Panc1 (cell line): ENCODE measurements around the gene PRUNE2. TPM values are rescaled to one million over a fixed set of nuclear protein-coding genes. Genes with fewer than 3 reads are reported as not detected.

Experiments used
- ATAC-seq: fragments of 200-7000 bp; cut with Tn5 transposase; 2 replicates; pipeline ENCODE4 v1.9.1; 2020; ENCODE audit warnings: mild to moderate bottlenecking, moderate library complexity
- BruUV-seq: library from RNA; stranded (reverse); fragments of 400-500 nt; replicated peaks from 2 replicates; lab custom pipeline; 2021; lab: Mats Ljungman, UMichigan
- CTCF ChIA-PET: fragments of 300-600 bp; sonication (Branson Sonifier 250); formaldehyde crosslinking; loops from one replicate; lab custom pipeline; 2022; ENCODE audit warnings: antibody characterized with exemption; lab: Charles Lee
- POLR2A ChIA-PET: fragments of 300-600 bp; sonication (Branson Sonifier 250); formaldehyde crosslinking; loops from one replicate; lab custom pipeline; 2022; ENCODE audit warnings: antibody characterized with exemption; lab: Charles Lee
- DNase-seq: peaks from one replicate; pipeline ENCODE4 v3.0.0-alpha.2; 2010; ENCODE audit warnings: low read depth, low spot score
- H3K27ac ChIP-seq: 2 replicates; pipeline ENCODE4 v1.5.1; 2011; ENCODE audit warnings: mild to moderate bottlenecking, low read length, inconsistent platforms
- H3K27me3 ChIP-seq: fragments of 200-500 bp; sonication (Bioruptor generic); 2 replicates; pipeline ENCODE4 v1.6.0; 2014; ENCODE audit warnings: low read length, inconsistent platforms; ENCODE audit not compliant: control insufficient read depth, insufficient read depth
- H3K36me3 ChIP-seq: fragments of 200-500 bp; sonication (Bioruptor generic); 2 replicates; pipeline ENCODE4 v1.5.1; 2014; ENCODE audit warnings: inconsistent platforms, mild to moderate bottlenecking, low read length, moderate library complexity; ENCODE audit not compliant: control insufficient read depth, insufficient read depth
- H3K4me1 ChIP-seq: 2 replicates; pipeline ENCODE4 v1.5.1; 2011; ENCODE audit warnings: inconsistent platforms, mild to moderate bottlenecking, low read length, moderate library complexity; ENCODE audit not compliant: control insufficient read depth, insufficient read depth
- H3K4me3 ChIP-seq, 2 experiments: 2 replicates each; pipeline ENCODE4 v1.5.1; 2011 to 2012; ENCODE audit warnings: low read depth in 2 of 2, low read length in 2 of 2, mild to moderate bottlenecking in 2 of 2, inconsistent platforms in 1 of 2, moderate library complexity in 1 of 2
- H3K9me3 ChIP-seq: fragments of 200-500 bp; sonication (Bioruptor generic); 2 replicates; pipeline ENCODE4 v1.5.1; 2014; ENCODE audit warnings: low read depth, mild to moderate bottlenecking, inconsistent platforms, low read length, moderate library complexity; ENCODE audit not compliant: control insufficient read depth, insufficient read depth
- CTCF ChIP-seq: fragments of 450-650 bp; IDR thresholded peaks from 2 replicates; pipeline ENCODE4 v1.5.1; 2017; ENCODE audit warnings: mild to moderate bottlenecking
- POLR2AphosphoS5 ChIP-seq: IDR thresholded peaks from 2 replicates; pipeline ENCODE4 v1.6.1; 2012; ENCODE audit warnings: mild to moderate bottlenecking, low read depth, low read length, moderate library complexity
- REST ChIP-seq, 2 experiments: IDR thresholded peaks; 2 replicates each; pipeline ENCODE4 v1.6.1; 2011 to 2012; ENCODE audit warnings: low read depth in 2 of 2, control low read depth in 1 of 2, low read length in 1 of 2, mild to moderate bottlenecking in 1 of 2, moderate library complexity in 1 of 2; ENCODE audit not compliant: insufficient read depth in 1 of 2
- SIN3A ChIP-seq: IDR thresholded peaks from 2 replicates; pipeline ENCODE4 v1.6.1; 2012; ENCODE audit warnings: low read depth, mild to moderate bottlenecking, low read length, moderate library complexity, borderline replicate concordance; ENCODE audit not compliant: insufficient read depth
- TCF7L2 ChIP-seq: IDR thresholded peaks from 2 replicates; pipeline ENCODE4 v1.6.1; 2011; ENCODE audit warnings: mild to moderate bottlenecking, low read depth, low read length, inconsistent platforms
- in situ Hi-C: cut with HindIII; loops from 2 replicates; pipeline ENCODE4 v1.10.0; 2016; ENCODE audit warnings: low sequenced_read_pairs, low pct_unique_long_range_greater_than_20kb
- intact Hi-C: fragments of 100-400 bp; cut with micrococcal nuclease; formaldehyde crosslinking; loops from one replicate; pipeline ENCODE4 v1.10.0; 2022; ENCODE audit not compliant: unreplicated experiment
- total RNA-seq: library from RNA; stranded (reverse); gene quantifications from one replicate; pipeline ENCODE4 v1.2.1, GENCODE V29; 2021; ENCODE audit not compliant: unreplicated experiment

Gene PRUNE2
- total RNA-seq, 1 experiment from 2014 or later = 0.18 TPM

GRCh38 chr9:76704593-76705204, 201.2 kb downstream of the PRUNE2 start:
- CTCF ChIA-PET = no interaction called here
- POLR2A ChIA-PET = no interaction called here

GRCh38 chr9:76703270-76703669, 202.6 kb downstream of the PRUNE2 start:
- intact Hi-C loops = no loop called here
- no peak for ATAC-seq
- no peak overlapping the region for H3K27ac ChIP-seq
- no peak for DNase-seq
- peaks cover 3% of the 10 kb centered on the region; the same call in 1 of the 2 replicates for H3K27me3 ChIP-seq
- no peak overlapping the region for H3K4me3 ChIP-seq
- BruUV-seq = no TSS peak
- POLR2A ChIA-PET = no interaction called here
- in situ Hi-C loops = no loop called here
- TF ChIP-seq CTCF (no peak), SIN3A (no peak), POLR2AphosphoS5 (no peak), TCF7L2 (no peak), REST (IDR thresholded peaks at IDR 0.05; ENCODE audit: insufficient read depth in 1 of 2, low read depth in 2 of 2, low read length in 1 of 2) (no peak)
- no peaks in the 10 kb centered on the region for H3K9me3 ChIP-seq
- no peaks in the 10 kb centered on the region for H3K4me1 ChIP-seq
- H3K36me3 ChIP-seq = no peaks in the 10 kb centered on the region
- CTCF ChIA-PET = interaction anchor here (0.8 kb wide), 1 partner anchor 12 kb away, joined by 3 read pairs; no protein-coding TSS in a partner anchor

More at GRCh38 chr9:76704593-76705204, 201.2 kb downstream of the PRUNE2 start:
- ATAC-seq = no peak; the same call in 1 of the 2 replicates
- no peak overlapping the region for H3K27ac ChIP-seq
- peaks cover 3% of the 10 kb centered on the region for H3K27me3 ChIP-seq
- intact Hi-C loops = loop anchor here (2.0 kb wide), 2 partner anchors 38 to 258 kb away; no protein-coding TSS in a partner anchor
- no peak overlapping the region for H3K4me3 ChIP-seq
- H3K36me3 ChIP-seq = no peaks in the 10 kb centered on the region
- no peaks in the 10 kb centered on the region for H3K4me1 ChIP-seq
- TF ChIP-seq CTCF = peak; percentile 54
- no peak for TF ChIP-seq SIN3A
- H3K9me3 ChIP-seq = no peaks in the 10 kb centered on the region
- no TSS peak for BruUV-seq
- DNase-seq = peak; percentile 47
- in situ Hi-C loops = no loop called here
